ENCODE data around the gene CCDC137.

Gene CCDC137

GRCh38 chr17:81703747-81704654, 37.5 kb downstream of the CCDC137 start:
- DNase-seq: no peak

GRCh38 chr17:81705518-81706231, 39.1 kb downstream of the CCDC137 start:
- DNase-seq: no peak

- DNase-seq: no peak
These were observed 39.7 kb downstream of the CCDC137 start for GRCh38 chr17:81706232-81706611.

- DNase-seq: no peak
These were observed 40.5 kb downstream of the CCDC137 start for GRCh38 chr17:81706757-81707624.

GRCh38 chr17:81707725-81708646, 41.4 kb downstream of the CCDC137 start:
- DNase-seq: no peak

GRCh38 chr17:81708739-81709185, 42.2 kb downstream of the CCDC137 start:
- DNase-seq: no peak

GRCh38 chr17:81710514-81711308, 44.2 kb downstream of the CCDC137 start:
- DNase-seq: peak; percentile 53

DNA sequence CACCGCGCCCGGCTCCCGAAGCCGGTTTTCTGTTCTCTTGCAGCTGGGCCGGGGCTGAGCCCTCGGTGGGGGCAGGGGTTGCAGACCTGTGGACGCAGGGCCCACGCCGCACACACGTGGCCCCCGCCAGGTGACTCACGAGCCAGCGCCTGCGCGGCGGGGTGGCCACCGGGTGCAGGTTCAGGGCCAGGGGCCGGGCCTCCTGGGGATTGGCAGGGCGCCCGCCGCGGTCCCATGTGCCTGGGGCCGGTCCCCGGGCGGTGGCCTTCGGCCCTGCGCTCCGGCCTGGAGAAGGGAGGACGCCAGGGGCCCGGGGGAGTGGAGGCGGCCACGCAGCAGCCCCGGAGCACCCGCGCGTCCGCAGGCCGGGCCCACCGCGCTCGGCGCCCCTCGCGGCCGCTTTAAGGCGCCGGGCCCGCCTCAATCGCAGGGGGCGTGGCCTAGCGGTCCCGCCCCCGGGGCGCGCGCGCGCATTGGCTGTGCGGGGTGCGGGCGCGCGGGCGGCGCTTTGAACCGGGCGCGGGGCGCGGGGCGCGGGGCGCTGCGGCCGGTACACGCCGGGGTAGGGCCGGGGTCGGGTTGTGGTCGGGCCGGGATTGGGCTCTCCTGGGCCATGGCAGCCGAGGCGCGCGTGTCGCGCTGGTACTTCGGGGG, 45.4 kb downstream of the CCDC137 start, which contains the start of gene SLC25A10:
SLC25A10 (plus strand) TSS at position 471 of the 654 bp plus-strand sequence; CDS start at position 614, 143 bp downstream.
- DNase-seq: peak; percentile 47

DNA sequence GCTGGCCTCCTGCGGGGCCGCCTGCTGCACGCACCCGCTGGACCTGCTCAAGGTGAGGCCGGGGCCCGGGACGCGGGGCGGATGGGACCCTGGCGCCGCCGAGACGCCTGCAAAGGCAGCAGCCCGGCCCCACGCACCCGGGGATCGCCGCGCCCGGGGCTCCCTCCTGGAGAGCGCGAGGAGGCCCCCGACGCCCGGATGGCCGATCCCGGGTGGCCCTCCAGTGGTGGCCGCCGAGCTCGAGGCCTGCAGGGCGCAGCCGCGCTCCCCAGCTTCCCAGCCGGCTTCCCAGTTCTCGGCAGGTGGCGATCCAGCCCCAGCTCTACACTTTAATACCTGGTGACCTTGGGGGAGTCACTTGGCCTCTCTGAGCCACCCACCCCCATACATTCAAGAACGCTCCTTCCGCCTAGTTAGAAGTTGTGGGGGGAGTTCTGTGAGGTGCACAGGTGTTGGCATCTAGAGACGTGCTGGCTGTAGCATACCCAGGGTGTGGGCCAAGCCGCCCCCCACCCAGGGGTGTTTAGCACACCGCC, 46.0 kb downstream of the CCDC137 start:
- DNase-seq: no peak

DNA sequence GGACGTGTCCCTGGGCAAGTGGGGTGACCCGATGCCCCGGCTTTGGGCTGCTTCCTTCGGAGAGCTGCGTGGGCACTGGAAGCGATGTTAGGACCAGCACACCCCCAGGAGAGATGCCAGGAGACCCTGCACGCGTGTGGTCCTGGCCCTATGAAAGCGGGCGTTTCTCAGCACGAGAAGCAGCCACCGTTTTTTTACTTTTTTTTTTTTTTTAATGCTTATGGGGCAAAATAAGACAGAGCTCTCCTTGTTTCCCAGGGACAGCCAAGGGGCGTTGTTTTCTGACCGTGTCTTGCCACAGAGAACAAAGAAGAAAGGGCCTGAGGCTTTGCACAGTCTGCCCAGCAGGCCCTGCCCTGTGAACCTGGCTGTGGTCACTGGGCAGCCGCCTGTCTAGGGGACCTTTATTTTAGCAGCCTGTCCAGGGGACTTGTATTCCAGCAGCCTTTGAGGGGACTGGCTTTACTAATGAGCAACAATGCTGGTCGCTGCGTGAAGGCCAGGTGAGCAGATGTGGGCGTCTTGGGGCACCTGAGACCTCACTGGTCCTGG, 46.5 kb downstream of the CCDC137 start:
- DNase-seq: no peak

- no peak for DNase-seq
These were observed 47.2 kb downstream of the CCDC137 start for GRCh38 chr17:81713556-81714411.

- no peak for DNase-seq
These were observed 48.0 kb downstream of the CCDC137 start for GRCh38 chr17:81714412-81715106.

- DNase-seq: no peak
These were observed 48.8 kb downstream of the CCDC137 start for GRCh38 chr17:81715107-81715871.

DNA sequence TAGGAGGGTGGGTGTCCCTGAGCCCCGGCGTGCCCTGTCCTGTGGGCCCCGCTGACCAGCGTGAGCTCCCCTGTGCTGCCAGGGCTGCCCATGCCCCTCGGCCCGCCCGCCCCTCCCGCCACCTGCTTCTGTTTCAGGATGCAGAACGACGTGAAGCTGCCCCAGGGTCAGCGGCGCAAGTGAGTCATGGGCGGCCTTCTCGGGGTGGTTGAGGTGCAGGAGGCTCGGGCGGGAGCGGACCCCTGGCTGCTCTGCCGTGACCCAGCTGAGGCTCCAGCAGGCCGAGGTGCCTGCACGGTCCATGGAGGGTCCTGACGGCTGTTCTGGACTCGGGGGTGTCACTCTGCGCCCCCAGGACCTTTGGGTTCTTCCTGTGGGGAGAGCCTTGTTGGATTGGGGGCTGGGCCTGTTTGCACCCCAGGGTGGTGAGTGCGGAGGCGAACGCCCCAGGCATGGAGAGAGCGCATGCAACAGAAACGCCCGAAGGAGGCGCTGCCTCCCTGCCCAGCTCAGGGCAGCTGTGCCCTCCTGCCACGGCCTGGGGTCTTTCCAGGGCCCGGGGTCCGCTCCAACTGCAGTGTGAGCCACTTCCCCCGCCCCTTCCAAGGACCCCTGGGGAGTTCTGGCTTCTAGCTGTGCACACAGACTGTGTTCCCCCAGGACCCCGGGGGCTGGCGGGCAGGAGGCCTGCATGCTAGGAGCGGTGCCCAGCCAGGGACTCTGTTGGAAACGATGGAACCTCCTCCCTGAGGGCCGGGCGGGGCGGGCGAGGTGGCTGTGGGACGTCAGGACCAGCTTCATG, 49.5 kb downstream of the CCDC137 start:
- DNase-seq: no peak

DNA sequence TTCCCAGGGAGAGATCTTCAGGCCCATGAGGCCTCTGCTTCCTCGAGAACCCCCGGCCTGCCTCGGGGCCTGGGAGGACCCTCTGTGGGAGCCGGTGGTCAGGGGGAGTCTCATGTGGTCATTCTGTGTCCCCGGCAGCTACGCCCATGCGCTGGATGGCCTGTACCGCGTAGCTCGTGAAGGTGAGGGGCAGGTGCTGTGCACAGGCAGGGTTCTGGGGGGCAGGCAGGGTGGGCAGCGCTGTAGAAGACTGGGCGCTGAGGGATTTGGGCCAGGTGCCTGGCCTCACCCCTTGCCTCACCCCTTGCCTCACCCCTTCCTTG, 50.1 kb downstream of the CCDC137 start:
- no peak for DNase-seq

DNA sequence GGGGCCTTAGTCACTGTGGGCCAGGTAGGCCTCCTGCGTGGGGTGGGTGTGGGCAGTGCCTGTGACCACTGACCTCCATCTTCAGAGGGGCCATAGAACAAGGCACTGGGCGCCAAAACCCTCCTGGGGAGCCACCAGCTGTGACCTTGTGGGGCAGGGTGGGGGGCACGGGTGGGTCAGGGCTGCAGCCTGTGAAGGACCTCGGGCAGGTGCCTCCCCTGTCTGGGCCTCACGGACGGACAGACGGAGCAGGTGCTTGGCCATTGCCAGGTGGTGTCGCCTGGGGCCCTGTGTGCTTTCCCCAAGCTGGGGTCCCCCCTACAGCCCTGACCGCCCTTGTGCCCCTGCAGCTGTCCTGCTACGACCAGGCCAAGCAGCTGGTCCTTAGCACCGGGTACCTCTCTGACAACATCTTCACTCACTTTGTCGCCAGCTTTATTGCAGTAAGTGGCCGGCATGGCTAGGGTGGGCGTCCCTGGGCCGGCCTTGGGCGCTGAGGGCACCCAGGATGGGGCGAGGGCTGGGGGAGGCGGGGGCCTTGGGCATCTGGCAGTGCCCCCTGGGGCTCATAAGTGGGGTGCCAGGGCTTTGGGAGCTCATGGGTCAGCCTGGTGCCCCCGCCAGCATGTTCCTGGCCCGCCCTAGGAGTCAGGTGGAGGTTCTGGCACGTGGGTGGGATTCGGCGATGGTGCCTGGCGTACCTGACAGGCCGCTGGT, 50.7 kb downstream of the CCDC137 start:
- no peak for DNase-seq
